ENCODE results near the gene SMARCB1.

Gene SMARCB1

GRCh38 chr22:23754220-23754919 lies 32.4 kb upstream of the SMARCB1 start, which contains the start of gene VPREB3:
TSS of gene VPREB3 (minus strand) at chr22:23754425. CDS start at chr22:23754363, 62 bp downstream.
- Mint-ChIP-seq H3K4me3 (no peak within 1 kb of the TSS), H3K27me3 (no peaks in the 10 kb centered on the region), H3K9me3 (no peaks in the 10 kb centered on the region), H3K27ac (peak within 1 kb of the TSS in 1 of 2 donors; percentile 33), H3K4me1 (peaks cover 32% of the 10 kb centered on the region)
- DNase-seq (no peak), ATAC-seq (no peak)

GRCh38 chr22:23754980-23755636 lies 31.7 kb upstream of the SMARCB1 start:
- ATAC-seq (no peak), DNase-seq (no peak)
- H3K4me3 Mint-ChIP-seq, result no peak overlapping the region
- no peak overlapping the region for H3K27ac Mint-ChIP-seq
- no peaks in the 10 kb centered on the region for H3K9me3 Mint-ChIP-seq
- H3K4me1 Mint-ChIP-seq, result peaks cover 25% of the 10 kb centered on the region
- no peaks in the 10 kb centered on the region for H3K27me3 Mint-ChIP-seq

- no peak overlapping the region for H3K4me3 Mint-ChIP-seq
- no peaks in the 10 kb centered on the region for H3K9me3 Mint-ChIP-seq
- no peak overlapping the region for H3K27ac Mint-ChIP-seq
- ATAC-seq (no peak), DNase-seq (no peak)
- H3K4me1 Mint-ChIP-seq, result peaks cover 19% of the 10 kb centered on the region
- no peaks in the 10 kb centered on the region for H3K27me3 Mint-ChIP-seq
Observed at GRCh38 chr22:23755711-23756110, 31.1 kb upstream of the SMARCB1 start.

GRCh38 chr22:23756891-23757290 lies 29.9 kb upstream of the SMARCB1 start:
- ATAC-seq, result peak; percentile 64
- Mint-ChIP-seq H3K4me1 (peaks cover 12% of the 10 kb centered on the region), H3K27ac (no peak overlapping the region), H3K4me3 (no peak overlapping the region), H3K27me3 (no peaks in the 10 kb centered on the region), H3K9me3 (no peaks in the 10 kb centered on the region)
- no peak for DNase-seq

- Mint-ChIP-seq H3K27ac (no peak overlapping the region), H3K4me1 (peaks cover 28% of the 10 kb centered on the region), H3K27me3 (no peaks in the 10 kb centered on the region), H3K9me3 (no peaks in the 10 kb centered on the region), H3K4me3 (no peak overlapping the region)
- DNase-seq, result no peak
- ATAC-seq, result no peak
Observed at GRCh38 chr22:23759566-23759965, 27.2 kb upstream of the SMARCB1 start.

- no peak for DNase-seq
- Mint-ChIP-seq H3K4me1 (peaks cover 33% of the 10 kb centered on the region), H3K27me3 (no peaks in the 10 kb centered on the region), H3K27ac (no peak overlapping the region), H3K4me3 (no peak overlapping the region), H3K9me3 (no peaks in the 10 kb centered on the region)
- no peak for ATAC-seq
Observed at GRCh38 chr22:23760056-23760455, 26.7 kb upstream of the SMARCB1 start.

GRCh38 chr22:23762842-23763578 lies 23.8 kb upstream of the SMARCB1 start, which contains the start of gene C22orf15:
TSS of gene C22orf15 (plus strand) at chr22:23762990. CDS start at chr22:23763307, 317 bp downstream.
- no peak for DNase-seq
- H3K9me3 Mint-ChIP-seq, result no peaks in the 10 kb centered on the region
- peak within 1 kb of the TSS; percentile 84 to 89 for H3K27ac Mint-ChIP-seq
- H3K4me3 Mint-ChIP-seq, result peak within 1 kb of the TSS; percentile 72 to 84
- H3K27me3 Mint-ChIP-seq, result no peaks in the 10 kb centered on the region
- peaks cover 48% of the 10 kb centered on the region for H3K4me1 Mint-ChIP-seq
- ATAC-seq, result no peak

GRCh38 chr22:23763579-23763945 lies 23.2 kb upstream of the SMARCB1 start:
- ATAC-seq (peak; percentile 36), DNase-seq (peak; percentile 46 to 48)
- no peaks in the 10 kb centered on the region for H3K9me3 Mint-ChIP-seq
- H3K27me3 Mint-ChIP-seq, result no peaks in the 10 kb centered on the region
- H3K4me1 Mint-ChIP-seq, result peaks cover 53% of the 10 kb centered on the region
- peak overlapping the region; percentile 72 to 84 for H3K4me3 Mint-ChIP-seq
- peak overlapping the region in 1 of 2 donors; percentile 84 for H3K27ac Mint-ChIP-seq

GRCh38 chr22:23763954-23764353 lies 22.8 kb upstream of the SMARCB1 start:
- H3K4me1 Mint-ChIP-seq, result peaks cover 56% of the 10 kb centered on the region

GRCh38 chr22:23764899-23765881 lies 21.6 kb upstream of the SMARCB1 start:
- peak overlapping the region; percentile 69 to 87 for H3K27ac Mint-ChIP-seq
- no peaks in the 10 kb centered on the region for H3K27me3 Mint-ChIP-seq
- peaks cover 65% of the 10 kb centered on the region for H3K4me1 Mint-ChIP-seq
- no peak for ATAC-seq
- no peak for DNase-seq
- no peaks in the 10 kb centered on the region for H3K9me3 Mint-ChIP-seq
- peak overlapping the region; percentile 64 to 67 for H3K4me3 Mint-ChIP-seq

More at GRCh38 chr22:23763954-23764353, 22.8 kb upstream of the SMARCB1 start:
- no peak for ATAC-seq
- Mint-ChIP-seq H3K27ac (peak overlapping the region in 1 of 2 donors; percentile 84), H3K4me3 (peak overlapping the region; percentile 72 to 84), H3K27me3 (no peaks in the 10 kb centered on the region), H3K9me3 (no peaks in the 10 kb centered on the region)
- no peak for DNase-seq

- peak; percentile 1 for ATAC-seq
- no peaks in the 10 kb centered on the region for H3K27me3 Mint-ChIP-seq
Observed at GRCh38 chr22:23767303-23767672, 19.5 kb upstream of the SMARCB1 start.

GRCh38 chr22:23767673-23768548 lies 18.9 kb upstream of the SMARCB1 start, which contains the start of gene CHCHD10:
TSS of gene CHCHD10 (minus strand) at chr22:23767972. CDS start at chr22:23767874, 98 bp downstream.
- ATAC-seq, result peak; percentile 67
- DNase-seq, result peak; percentile 80
- Mint-ChIP-seq H3K9me3 (no peaks in the 10 kb centered on the region), H3K27me3 (peaks cover 2% of the 10 kb centered on the region), H3K27ac (peak within 1 kb of the TSS; percentile 52 to 95), H3K4me1 (peaks cover 77% of the 10 kb centered on the region), H3K4me3 (peak within 1 kb of the TSS; percentile 88 to 95)

More at GRCh38 chr22:23767303-23767672, 19.5 kb upstream of the SMARCB1 start:
- Mint-ChIP-seq H3K4me3 (peak overlapping the region; percentile 88 to 95), H3K27ac (peak overlapping the region in 1 of 2 donors; percentile 95), H3K4me1 (peaks cover 83% of the 10 kb centered on the region), H3K9me3 (no peaks in the 10 kb centered on the region)
- no peak for DNase-seq

- Mint-ChIP-seq H3K4me1 (peaks cover 68% of the 10 kb centered on the region), H3K9me3 (no peaks in the 10 kb centered on the region), H3K4me3 (no peak overlapping the region), H3K27me3 (peaks cover 7% of the 10 kb centered on the region), H3K27ac (no peak overlapping the region)
- no peak for DNase-seq
- no peak for ATAC-seq
Observed at GRCh38 chr22:23769321-23769965, 17.3 kb upstream of the SMARCB1 start.

Data from stimulated activated naive CD8-positive, alpha-beta T cell treated with anti-CD3 and anti-CD28 coated beads, Interleukin-15, amount 100 ng/mL, for 72 hours (primary cell).